Neuronal stem cell (in vitro differentiated cells): ENCODE measurements around the gene ASB4.

ENCODE experiments used
- DNase-seq: peaks from one replicate; pipeline ENCODE4 v3.0.0-alpha.2; 2013; ENCODE audit warnings: low spot score
- H2AFZ ChIP-seq: one replicate; pipeline ENCODE4 v1.6.1; 2013; ENCODE audit warnings: mild to moderate bottlenecking, low read length, inconsistent platforms
- H2AK5ac ChIP-seq: 2 replicates; pipeline ENCODE4 v1.6.1; 2013; ENCODE audit warnings: low read depth, mild to moderate bottlenecking, inconsistent platforms, low read length, moderate library complexity, mixed read lengths
- H2BK120ac ChIP-seq: 2 replicates; pipeline ENCODE4 v1.6.1; 2013; ENCODE audit warnings: low read depth, mild to moderate bottlenecking, inconsistent platforms, low read length, moderate library complexity, mixed read lengths
- H2BK12ac ChIP-seq: one replicate; pipeline ENCODE4 v1.6.1; 2013; ENCODE audit warnings: low read length, inconsistent platforms
- H2BK15ac ChIP-seq: 2 replicates; pipeline ENCODE4 v1.6.1; 2013; ENCODE audit warnings: mild to moderate bottlenecking, low read length, inconsistent platforms, mixed read lengths
- H2BK5ac ChIP-seq: one replicate; pipeline ENCODE4 v1.6.1; 2013; ENCODE audit warnings: inconsistent platforms, mild to moderate bottlenecking, low read length, moderate library complexity
- H3K14ac ChIP-seq: one replicate; pipeline ENCODE4 v1.6.1; 2013; ENCODE audit warnings: low read length, inconsistent platforms
- H3K18ac ChIP-seq: 2 replicates; pipeline ENCODE4 v1.6.1; 2013; ENCODE audit warnings: low read length, inconsistent platforms
- H3K23ac ChIP-seq: 2 replicates; pipeline ENCODE4 v1.6.1; 2013; ENCODE audit warnings: low read depth, mild to moderate bottlenecking, mixed read lengths, low read length, inconsistent platforms; ENCODE audit not compliant: poor library complexity
- H3K27ac ChIP-seq: replicated peaks from 3 replicates; pipeline ENCODE4 v1.5.1; 2013; ENCODE audit warnings: low read length, inconsistent platforms
- H3K27me3 ChIP-seq, 3 experiments: 2 replicates each; pipeline ENCODE4 v1.6.1; 2013; ENCODE audit warnings: low read length in 3 of 3, mild to moderate bottlenecking in 2 of 3, inconsistent platforms in 1 of 3, low read depth in 1 of 3, mixed read lengths in 1 of 3, moderate library complexity in 1 of 3; ENCODE audit not compliant: control insufficient read depth in 3 of 3, insufficient read depth in 3 of 3
- H3K36me3 ChIP-seq, 2 donors: replicated peaks in 1 of 2; 2 replicates each; pipeline ENCODE4 v1.6.1; 2013; ENCODE audit warnings: low read length in 2 of 2; ENCODE audit not compliant: control insufficient read depth in 2 of 2, insufficient read depth in 2 of 2
- H3K4ac ChIP-seq: 2 replicates; pipeline ENCODE4 v1.6.1; 2013; ENCODE audit warnings: inconsistent platforms, mild to moderate bottlenecking, low read length, moderate library complexity
- H3K4me1 ChIP-seq, 2 donors: 1 replicate in 1 of 2; 2 replicates in 1 of 2; pipeline ENCODE4 v1.6.1; 2013; ENCODE audit warnings: low read length in 2 of 2, low read depth in 1 of 2; ENCODE audit not compliant: control insufficient read depth in 2 of 2, insufficient read depth in 1 of 2
- H3K4me2 ChIP-seq: one replicate; pipeline ENCODE4 v1.6.1; 2013; ENCODE audit warnings: mild to moderate bottlenecking, low read length, inconsistent platforms; ENCODE audit not compliant: insufficient read depth, poor library complexity, severe bottlenecking
- H3K4me3 ChIP-seq, 2 donors: 2 replicates each; pipeline ENCODE4 v1.5.1; 2013; ENCODE audit warnings: low read length in 2 of 2, mild to moderate bottlenecking in 2 of 2, inconsistent platforms in 1 of 2, moderate library complexity in 1 of 2
- H3K79me1 ChIP-seq: one replicate; pipeline ENCODE4 v1.6.1; 2013; ENCODE audit warnings: low read depth, mild to moderate bottlenecking, inconsistent platforms, low read length, moderate library complexity
- H3K9ac ChIP-seq: one replicate; pipeline ENCODE4 v1.6.1; 2013; ENCODE audit warnings: mild to moderate bottlenecking, low read depth, low read length, inconsistent platforms; ENCODE audit not compliant: poor library complexity
- H3K9me3 ChIP-seq, 2 donors: replicated peaks in 1 of 2; 2 replicates each; pipeline versions ENCODE3 to v1.6.1; 2013; ENCODE audit warnings: low read length in 2 of 2, mild to moderate bottlenecking in 2 of 2, inconsistent platforms in 1 of 2, low read depth in 1 of 2, mixed read lengths in 1 of 2, moderate library complexity in 1 of 2; ENCODE audit not compliant: control insufficient read depth in 2 of 2, insufficient read depth in 1 of 2
- H4K8ac ChIP-seq: one replicate; pipeline ENCODE4 v1.6.1; 2013; ENCODE audit warnings: low read depth, mild to moderate bottlenecking, inconsistent platforms, low read length, moderate library complexity
- H4K91ac ChIP-seq: one replicate; pipeline ENCODE4 v1.6.1; 2013; ENCODE audit warnings: low read length, low read depth, mild to moderate bottlenecking, inconsistent platforms; ENCODE audit not compliant: poor library complexity
- WGBS, 2 donors: extraction: QIAGEN DNeasy Blood & Tissue Kit; methylation state at CpG; one replicate each; pipeline ENCODE4 v1.1.7; 2013; ENCODE audit warnings: missing lambda C conversion rate in 2 of 2, mixed read lengths in 1 of 2; ENCODE audit not compliant: insufficient read length in 2 of 2, insufficient replicate concordance in 1 of 2; ENCODE audit errors: extremely low coverage in 2 of 2; 5-methylcytosine and 5-hydroxymethylcytosine counted together

The ASB4 gene

GRCh38 chr7:95544171-95544570, 58.4 kb downstream of the ASB4 start:
- Histone ChIP-seq H3K4ac (no peak overlapping the region), H3K4me1 (peaks cover 2 to 3% of the 10 kb centered on the region in 2 donors), H3K9ac (no peak overlapping the region), H2BK120ac (no peak overlapping the region), H3K14ac (no peak overlapping the region), H3K4me2 (no peak overlapping the region), H2AK5ac (no peak overlapping the region), H2BK5ac (no peak overlapping the region), H4K8ac (no peak overlapping the region), H3K27me3 (no peaks in the 10 kb centered on the region), H3K79me1 (no peaks in the 10 kb centered on the region), H3K9me3 (no peaks in the 10 kb centered on the region), H2BK15ac (no peak overlapping the region), H3K36me3 (no peaks in the 10 kb centered on the region), H3K27ac (no peak overlapping the region), H4K91ac (no peak overlapping the region), H3K23ac (no peak overlapping the region), H3K18ac (no peak overlapping the region), H2AFZ (no peak overlapping the region), H3K4me3 (no peak overlapping the region), H2BK12ac (no peak overlapping the region)
- DNase-seq = no peak
- WGBS, 2 donors = no CpG with 5 or more reads among the region's 1 CpG

DNA sequence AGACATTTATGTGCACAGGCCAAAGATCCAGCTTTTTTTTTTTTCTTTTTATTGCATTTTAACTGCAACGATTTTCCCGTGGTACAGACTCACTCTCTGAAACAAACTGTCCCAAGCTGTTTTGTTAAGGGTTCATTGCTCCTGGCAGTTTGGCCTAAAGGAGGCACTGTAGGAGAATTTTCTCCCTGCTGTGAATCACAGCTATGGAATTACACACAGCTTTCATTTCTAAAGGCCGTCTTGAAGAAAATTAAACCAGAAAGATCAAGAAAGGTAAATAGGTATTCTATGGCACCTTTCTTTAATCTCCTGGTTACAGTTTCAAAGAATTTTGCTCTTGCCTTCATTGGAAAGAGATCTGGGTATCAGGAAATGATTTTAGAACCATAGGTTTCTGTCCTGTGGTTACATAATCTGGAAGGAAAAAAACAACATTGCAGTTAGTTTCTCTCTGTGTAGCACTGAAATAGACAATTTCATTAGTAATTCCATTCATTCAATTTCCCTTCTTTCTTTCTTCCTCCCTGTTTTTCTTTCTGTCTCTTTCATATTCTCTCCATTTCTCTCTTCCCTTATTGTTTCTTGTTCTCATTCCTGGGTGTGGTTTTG, 59.4 kb downstream of the ASB4 start:
- no peak overlapping the region for H3K4me2 ChIP-seq
- H3K4me3 ChIP-seq = no peak overlapping the region
- no peak overlapping the region for H2BK120ac ChIP-seq
- H3K23ac ChIP-seq = no peak overlapping the region
- DNase-seq = no peak
- H3K14ac ChIP-seq = no peak overlapping the region
- H3K27me3 ChIP-seq = no peaks in the 10 kb centered on the region
- H2AK5ac ChIP-seq = no peak overlapping the region
- peaks cover 3 to 4% of the 10 kb centered on the region in 2 donors for H3K4me1 ChIP-seq
- H3K9ac ChIP-seq = no peak overlapping the region
- H3K9me3 ChIP-seq = no peaks in the 10 kb centered on the region
- H4K91ac ChIP-seq = no peak overlapping the region
- no CpG with 5 or more reads among the region's 3 CpGs for WGBS, 2 donors
- no peak overlapping the region for H2BK12ac ChIP-seq
- no peak overlapping the region for H3K4ac ChIP-seq
- no peak overlapping the region for H4K8ac ChIP-seq
- H3K36me3 ChIP-seq = no peaks in the 10 kb centered on the region
- H2BK5ac ChIP-seq = no peak overlapping the region
- H2AFZ ChIP-seq = peak overlapping the region; percentile 66
- H3K79me1 ChIP-seq = no peaks in the 10 kb centered on the region
- no peak overlapping the region for H3K18ac ChIP-seq
- H2BK15ac ChIP-seq = no peak overlapping the region
- H3K27ac ChIP-seq = no peak overlapping the region

DNA sequence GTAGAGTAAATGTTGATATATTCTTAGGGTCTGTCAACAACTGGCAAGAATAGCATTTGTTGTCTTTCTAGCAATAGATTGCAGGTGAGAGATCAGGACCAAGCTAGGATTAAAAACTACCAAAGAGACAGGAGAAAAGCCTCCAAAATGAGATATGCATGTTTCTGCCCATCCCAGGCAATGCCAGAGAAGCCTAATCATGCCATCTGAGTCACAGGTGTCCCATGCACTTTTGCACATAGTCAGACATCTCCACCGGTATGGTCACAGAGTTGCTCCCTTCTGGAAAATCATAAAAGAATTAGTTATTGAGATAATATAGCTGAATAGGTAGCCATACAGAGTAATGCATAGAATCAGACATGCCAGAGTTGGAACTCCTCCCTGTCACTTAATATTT, 59.9 kb downstream of the ASB4 start:
- H2BK12ac ChIP-seq = no peak overlapping the region
- no peak overlapping the region for H2BK5ac ChIP-seq
- no peak overlapping the region for H3K4ac ChIP-seq
- no peak overlapping the region for H4K91ac ChIP-seq
- no peak overlapping the region for H4K8ac ChIP-seq
- no peak overlapping the region for H3K9ac ChIP-seq
- H3K23ac ChIP-seq = no peak overlapping the region
- no peak overlapping the region for H3K4me3 ChIP-seq
- no peak overlapping the region for H3K4me2 ChIP-seq
- no peaks in the 10 kb centered on the region for H3K27me3 ChIP-seq
- no peak overlapping the region for H2BK15ac ChIP-seq
- no peak for DNase-seq
- peaks cover 3 to 5% of the 10 kb centered on the region in 2 donors for H3K4me1 ChIP-seq
- H3K18ac ChIP-seq = no peak overlapping the region
- no peaks in the 10 kb centered on the region for H3K9me3 ChIP-seq
- WGBS, 2 donors = no CpG with 5 or more reads among the region's 1 CpG
- H2BK120ac ChIP-seq = no peak overlapping the region
- no peak overlapping the region for H2AK5ac ChIP-seq
- H3K14ac ChIP-seq = no peak overlapping the region
- no peaks in the 10 kb centered on the region for H3K36me3 ChIP-seq
- no peaks in the 10 kb centered on the region for H3K79me1 ChIP-seq
- H2AFZ ChIP-seq = peak overlapping the region; percentile 66
- H3K27ac ChIP-seq = no peak overlapping the region

DNA sequence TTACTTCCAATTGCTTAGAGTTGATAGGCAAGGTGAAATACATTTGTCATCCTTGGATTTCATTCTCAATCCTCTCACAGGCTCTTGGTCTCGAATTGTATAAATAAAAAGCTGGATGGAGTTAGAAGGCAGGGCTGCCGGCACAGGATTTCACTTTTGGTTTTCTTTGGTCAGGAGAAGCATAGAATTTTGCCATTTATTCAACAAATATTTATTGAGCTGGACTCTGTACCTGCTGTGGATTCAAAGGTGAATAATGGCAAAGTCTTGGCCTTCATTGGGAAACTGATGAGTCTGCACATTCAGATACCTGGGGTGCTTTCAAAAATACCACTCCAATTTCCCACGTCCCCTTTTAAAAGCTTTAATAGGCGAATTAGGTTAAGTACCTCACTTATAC, 60.9 kb downstream of the ASB4 start:
- Histone ChIP-seq H2AFZ (no peak overlapping the region), H4K91ac (no peak overlapping the region), H2AK5ac (no peak overlapping the region), H3K9me3 (no peaks in the 10 kb centered on the region), H2BK12ac (no peak overlapping the region), H3K23ac (no peak overlapping the region), H3K27me3 (no peaks in the 10 kb centered on the region), H3K79me1 (no peaks in the 10 kb centered on the region), H3K27ac (no peak overlapping the region), H2BK120ac (no peak overlapping the region), H3K36me3 (no peaks in the 10 kb centered on the region), H2BK5ac (no peak overlapping the region), H3K18ac (no peak overlapping the region), H3K4me1 (peaks cover 3 to 5% of the 10 kb centered on the region in 2 donors), H4K8ac (no peak overlapping the region), H3K9ac (no peak overlapping the region), H3K4me2 (no peak overlapping the region), H2BK15ac (no peak overlapping the region), H3K14ac (no peak overlapping the region), H3K4me3 (no peak overlapping the region), H3K4ac (no peak overlapping the region)
- no CpG with 5 or more reads among the region's 4 CpGs for WGBS, 2 donors
- DNase-seq = no peak
